ENCODE results near the gene FBXO40. TPM values are rescaled to one million over a fixed set of nuclear protein-coding genes. Genes with fewer than 3 reads are reported as not detected.

The FBXO40 gene
- total RNA-seq, 1 donor, result not detected

GRCh38 chr3:121566773-121567172 lies 26.4 kb upstream of the FBXO40 start:
- no peak for TF ChIP-seq CTCF (IDR thresholded peaks at IDR 0.05; ENCODE audit: extremely low read depth, low read depth, low read length)
- Histone ChIP-seq H3K27me3 (ENCODE audit: insufficient read depth, low read length) (no peaks in the 10 kb centered on the region), H4K20me1 (ENCODE audit: insufficient read depth, low read length) (no peaks in the 10 kb centered on the region), H3K27ac (ENCODE audit: low read depth, low read length) (no peak overlapping the region), H3K4me1 (ENCODE audit: insufficient read depth, low read length) (no peaks in the 10 kb centered on the region), H3K79me2 (ENCODE audit: insufficient read depth, low read length) (no peaks in the 10 kb centered on the region), H3K4me3 (ENCODE audit: insufficient read depth, low read length) (no peak overlapping the region), H2AFZ (ENCODE audit: low read length) (no peak overlapping the region), H3K36me3 (ENCODE audit: insufficient read depth, low read length) (no peaks in the 10 kb centered on the region), H3K9me3 (ENCODE audit: low read depth, low read length) (no peaks in the 10 kb centered on the region), H3K4me2 (ENCODE audit: insufficient read depth, low read length) (no peak overlapping the region)
- no peak for DNase-seq (ENCODE audit: insufficient read length, low spot score, missing footprints)

GRCh38 chr3:121567649-121568048 lies 25.5 kb upstream of the FBXO40 start, which contains the start of gene ARGFX:
TSS of gene ARGFX (plus strand) at chr3:121567949. CDS start at chr3:121570714, 2,765 bp downstream.
- no peak for DNase-seq (ENCODE audit: insufficient read length, low spot score, missing footprints)
- Histone ChIP-seq H3K79me2 (ENCODE audit: insufficient read depth, low read length) (no peaks in the 10 kb centered on the region), H3K9me3 (ENCODE audit: low read depth, low read length) (no peaks in the 10 kb centered on the region), H3K27me3 (ENCODE audit: insufficient read depth, low read length) (no peaks in the 10 kb centered on the region), H3K27ac (ENCODE audit: low read depth, low read length) (no peak within 1 kb of the TSS), H3K36me3 (ENCODE audit: insufficient read depth, low read length) (no peaks in the 10 kb centered on the region), H3K4me2 (ENCODE audit: insufficient read depth, low read length) (no peak within 1 kb of the TSS), H2AFZ (ENCODE audit: low read length) (no peak within 1 kb of the TSS), H3K4me3 (ENCODE audit: insufficient read depth, low read length) (no peak within 1 kb of the TSS), H3K4me1 (ENCODE audit: insufficient read depth, low read length) (no peaks in the 10 kb centered on the region), H4K20me1 (ENCODE audit: insufficient read depth, low read length) (no peaks in the 10 kb centered on the region)
- TF ChIP-seq CTCF (IDR thresholded peaks at IDR 0.05; ENCODE audit: extremely low read depth, low read depth, low read length), result no peak

- Histone ChIP-seq H3K4me1 (ENCODE audit: insufficient read depth, low read length) (no peaks in the 10 kb centered on the region), H2AFZ (ENCODE audit: low read length) (no peak overlapping the region), H4K20me1 (ENCODE audit: insufficient read depth, low read length) (no peaks in the 10 kb centered on the region), H3K36me3 (ENCODE audit: insufficient read depth, low read length) (no peaks in the 10 kb centered on the region), H3K4me2 (ENCODE audit: insufficient read depth, low read length) (no peak overlapping the region), H3K27me3 (ENCODE audit: insufficient read depth, low read length) (no peaks in the 10 kb centered on the region), H3K79me2 (ENCODE audit: insufficient read depth, low read length) (no peaks in the 10 kb centered on the region), H3K27ac (ENCODE audit: low read depth, low read length) (no peak overlapping the region), H3K9me3 (ENCODE audit: low read depth, low read length) (no peaks in the 10 kb centered on the region), H3K4me3 (ENCODE audit: insufficient read depth, low read length) (no peak overlapping the region)
- DNase-seq (ENCODE audit: insufficient read length, low spot score, missing footprints), result no peak
- no peak for TF ChIP-seq CTCF (IDR thresholded peaks at IDR 0.05; ENCODE audit: extremely low read depth, low read depth, low read length)
These were observed 18.7 kb upstream of the FBXO40 start for GRCh38 chr3:121574449-121574848.

- Histone ChIP-seq H3K27ac (ENCODE audit: low read depth, low read length) (no peak overlapping the region), H3K4me3 (ENCODE audit: insufficient read depth, low read length) (no peak overlapping the region), H3K4me1 (ENCODE audit: insufficient read depth, low read length) (no peaks in the 10 kb centered on the region), H4K20me1 (ENCODE audit: insufficient read depth, low read length) (no peaks in the 10 kb centered on the region), H3K27me3 (ENCODE audit: insufficient read depth, low read length) (no peaks in the 10 kb centered on the region), H2AFZ (ENCODE audit: low read length) (no peak overlapping the region), H3K9me3 (ENCODE audit: low read depth, low read length) (no peaks in the 10 kb centered on the region), H3K36me3 (ENCODE audit: insufficient read depth, low read length) (no peaks in the 10 kb centered on the region), H3K4me2 (ENCODE audit: insufficient read depth, low read length) (no peak overlapping the region), H3K79me2 (ENCODE audit: insufficient read depth, low read length) (no peaks in the 10 kb centered on the region)
- no peak for TF ChIP-seq CTCF (IDR thresholded peaks at IDR 0.05; ENCODE audit: extremely low read depth, low read depth, low read length)
- no peak for DNase-seq (ENCODE audit: insufficient read length, low spot score, missing footprints)
These were observed 11.5 kb upstream of the FBXO40 start for GRCh38 chr3:121581691-121582090.

All from osteoblast (primary cell).